T-helper 2 cell treated with Interferon-gamma antibody and Interleukin-4, amounts not matched to agents 5 μg/mL and 100 μg/mL, for 36 hours (primary cell): Measurements from ENCODE around the gene TNNI3.
"Not testable (repeated sequence)": the region's sequence is repeated elsewhere in the genome, so short reads cannot be mapped to it uniquely, and the experiment has no call there.

Experiments used
- DNase-seq: peaks from one replicate; pipeline ENCODE4 v3.0.0; 2021; ENCODE audit warnings: low spot score
- H3K27ac Mint-ChIP-seq: one replicate; pipeline ENCODE4 v1.8.0; 2021; ENCODE audit warnings: mild to moderate bottlenecking, mixed read lengths
- H3K27me3 Mint-ChIP-seq: one replicate; pipeline ENCODE4 v1.8.0; 2021; ENCODE audit warnings: low read depth, mixed read lengths
- H3K36me3 Mint-ChIP-seq: one replicate; pipeline ENCODE4 v1.8.0; 2021; ENCODE audit warnings: low read depth, mixed read lengths
- H3K4me1 Mint-ChIP-seq: one replicate; pipeline ENCODE4 v1.8.0; 2021; ENCODE audit warnings: low read depth, mixed read lengths
- H3K4me3 Mint-ChIP-seq: one replicate; pipeline ENCODE4 v1.8.0; 2022; ENCODE audit warnings: mild to moderate bottlenecking, moderate library complexity, mixed read lengths
- H3K9me3 Mint-ChIP-seq: one replicate; pipeline ENCODE4 v1.8.0; 2021; ENCODE audit warnings: mixed read lengths

Gene TNNI3

DNA sequence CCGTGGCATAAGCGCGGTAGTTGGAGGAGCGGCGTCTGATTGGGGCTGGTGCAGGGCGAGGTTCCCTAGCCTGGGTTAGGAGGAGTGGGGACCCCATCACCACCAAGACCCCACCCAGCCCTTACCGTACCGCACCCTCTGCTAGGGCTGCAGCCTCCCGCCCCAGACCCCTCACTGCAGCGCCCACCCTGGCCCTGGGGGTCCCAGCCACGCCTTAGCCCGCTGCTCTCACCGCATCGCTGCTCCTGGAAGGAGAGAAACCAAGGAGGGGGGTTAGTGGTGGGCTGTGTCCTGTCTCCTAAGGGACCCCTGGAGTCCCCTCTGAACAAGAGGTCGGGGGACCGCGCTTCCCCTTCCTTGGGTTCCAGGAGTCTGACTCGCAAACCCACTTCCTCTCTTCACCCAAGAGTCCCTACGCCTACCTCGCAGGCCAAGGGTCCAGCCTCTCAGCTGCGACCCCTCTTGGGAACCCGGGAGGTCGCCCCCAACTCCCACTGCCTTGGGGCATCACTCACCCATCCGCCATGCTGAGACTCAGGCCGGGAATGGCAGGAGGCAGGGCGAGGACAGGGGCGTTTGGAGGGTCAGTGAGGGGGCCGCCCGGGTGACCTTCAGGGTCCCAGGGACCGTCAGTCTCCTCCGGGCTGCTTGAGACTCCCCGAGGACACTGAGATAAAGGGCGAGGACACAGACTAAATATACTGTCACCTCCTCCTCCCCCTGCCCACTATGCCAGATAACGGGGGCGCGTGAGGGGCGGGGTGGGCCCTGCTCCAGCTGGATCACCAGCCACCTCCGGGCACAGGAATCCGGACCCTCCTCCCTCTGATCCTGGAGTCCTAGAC lies at the start of gene TNNI3:
Gene TNNI3 (minus strand): TSS at position 669 of the 845 bp plus-strand sequence. CDS start 143 bp downstream, at position 526.
- peaks cover under 1% of the 10 kb centered on the region for H3K9me3 Mint-ChIP-seq
- peaks cover 23% of the 10 kb centered on the region for H3K27me3 Mint-ChIP-seq
- H3K4me1 Mint-ChIP-seq = peaks cover 17% of the 10 kb centered on the region
- peak within 1 kb of the TSS; percentile 26 for H3K27ac Mint-ChIP-seq
- no peak within 1 kb of the TSS for H3K4me3 Mint-ChIP-seq
- no peak for DNase-seq
- H3K36me3 Mint-ChIP-seq = no peaks in the 10 kb centered on the region

DNA sequence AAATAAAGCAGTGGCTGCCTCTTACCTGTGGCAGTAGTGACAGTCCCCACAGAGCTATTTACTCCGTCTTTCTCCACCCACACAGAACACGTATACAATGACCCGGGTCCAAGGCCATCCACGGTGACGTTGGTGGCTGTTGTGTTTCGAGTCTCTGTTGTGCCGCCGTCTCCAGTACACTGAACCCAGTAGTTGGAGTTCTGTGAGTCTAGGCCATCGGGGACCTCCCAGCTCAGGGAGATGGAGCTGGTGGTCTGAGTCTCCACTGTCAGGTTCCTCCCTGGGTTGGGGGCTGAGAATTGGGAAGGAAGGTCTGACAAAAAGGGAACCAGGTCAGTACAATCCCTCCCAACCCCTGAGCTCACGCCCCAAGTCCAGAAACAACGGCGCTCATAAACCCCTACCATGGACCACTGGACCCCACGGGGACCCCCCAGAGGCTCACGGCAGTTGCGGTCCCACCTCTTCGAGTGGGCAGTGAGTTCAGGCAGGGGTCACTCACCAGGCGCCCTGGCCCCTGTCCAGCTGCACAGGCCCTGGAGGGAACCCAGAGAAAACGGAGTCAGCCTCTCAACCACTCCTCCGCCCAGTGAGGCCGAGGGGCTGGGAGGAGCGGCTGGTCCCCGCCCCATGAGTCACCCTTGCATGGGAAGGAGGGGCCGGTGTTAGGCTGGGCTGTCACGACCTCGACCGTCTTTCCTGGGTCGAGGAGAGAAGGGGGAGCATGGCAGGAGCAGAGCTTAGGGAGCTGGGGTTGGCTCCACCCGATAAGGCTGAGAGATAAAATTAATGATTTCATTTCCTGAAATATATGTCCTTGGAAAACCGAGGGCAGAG lies 49.4 kb upstream of the TNNI3 start:
- Mint-ChIP-seq H3K36me3 (no peaks in the 10 kb centered on the region), H3K9me3 (no peaks in the 10 kb centered on the region), H3K27ac (peak overlapping the region; percentile 22), H3K4me1 (peaks cover 2% of the 10 kb centered on the region), H3K27me3 (peaks cover 5% of the 10 kb centered on the region), H3K4me3 (peak overlapping the region; percentile 25)
- peak; percentile 48 for DNase-seq

DNA sequence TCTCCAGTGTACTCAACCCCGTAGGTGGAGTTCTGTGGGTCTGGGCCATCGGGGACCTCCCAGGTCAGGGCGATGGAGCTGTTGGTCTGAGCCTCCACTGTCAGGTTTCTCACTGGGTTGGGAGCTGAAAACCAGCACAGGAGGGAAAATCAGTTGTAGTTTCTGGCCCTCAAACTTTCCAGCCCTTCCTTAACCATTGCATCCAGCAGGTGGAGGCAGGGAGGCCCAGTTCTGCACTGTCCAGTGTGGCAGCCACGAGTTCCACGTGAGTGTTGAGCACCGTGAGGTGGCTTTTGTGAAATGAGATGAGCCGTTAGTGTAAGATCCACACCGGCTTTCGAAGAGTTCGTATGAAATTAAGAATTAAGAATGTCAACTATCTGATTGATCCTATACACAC lies 44.7 kb upstream of the TNNI3 start:
- not testable (repeated sequence) for H3K4me1 Mint-ChIP-seq, H3K27ac Mint-ChIP-seq, DNase-seq, H3K9me3 Mint-ChIP-seq, H3K36me3 Mint-ChIP-seq, H3K4me3 Mint-ChIP-seq, H3K27me3 Mint-ChIP-seq

DNA sequence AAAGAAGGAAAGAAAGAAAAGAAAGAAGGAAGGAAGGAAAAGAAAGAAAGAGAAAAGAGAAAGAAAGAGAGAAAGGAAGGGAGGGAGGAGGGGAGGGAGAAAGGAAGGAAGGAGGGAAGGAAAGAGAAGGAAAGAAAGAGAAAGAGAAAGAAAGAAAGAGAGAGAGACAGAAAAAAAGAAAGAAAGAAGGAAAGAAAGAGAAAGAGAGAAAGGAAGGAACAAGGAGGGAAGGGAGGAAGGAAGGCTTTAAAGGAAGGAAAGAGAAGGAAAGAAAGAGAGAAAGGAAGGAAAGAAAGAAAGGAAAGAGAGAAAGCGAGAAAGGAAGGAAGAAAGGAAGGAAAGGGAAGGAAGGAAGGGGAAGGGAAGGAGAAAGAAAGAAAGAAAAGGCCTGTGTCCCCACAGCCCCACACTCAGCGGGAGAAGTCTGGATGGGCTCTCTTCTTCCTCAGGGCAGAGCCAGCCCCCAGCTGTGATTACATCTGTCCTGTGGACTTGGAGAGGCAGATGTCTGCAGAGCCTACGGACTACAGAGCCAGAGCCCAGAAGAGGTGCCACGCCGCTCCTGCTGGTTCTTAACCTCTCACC lies 42.2 kb upstream of the TNNI3 start:
- Mint-ChIP-seq H3K27me3 (peaks cover 1% of the 10 kb centered on the region), H3K4me1 (no peaks in the 10 kb centered on the region), H3K27ac (no peak overlapping the region)

DNA sequence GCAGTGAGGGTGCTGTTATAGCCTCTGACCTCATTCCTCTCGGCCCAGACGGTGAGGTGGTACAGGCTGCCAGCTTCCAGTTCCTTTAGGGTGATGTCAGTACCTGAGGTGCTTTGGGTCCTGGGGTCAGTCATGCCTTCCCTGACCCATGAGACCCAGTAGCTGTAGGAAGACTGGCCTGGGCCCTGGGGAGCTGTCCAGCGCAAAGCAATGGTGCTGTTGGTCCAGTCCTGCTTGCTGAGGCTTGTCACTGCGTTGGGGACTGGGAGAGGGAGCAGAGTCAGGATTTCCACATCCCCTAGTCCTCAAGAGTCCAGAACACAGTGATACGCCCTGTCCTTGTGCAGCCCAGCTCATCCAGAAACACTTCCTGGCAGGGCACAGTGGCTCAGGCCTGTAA lies 41.1 kb upstream of the TNNI3 start:
- H3K27me3 Mint-ChIP-seq = no peaks in the 10 kb centered on the region

More for the DNA sequence above, 42.2 kb upstream of the TNNI3 start:
- Mint-ChIP-seq H3K36me3 (no peaks in the 10 kb centered on the region), H3K9me3 (no peaks in the 10 kb centered on the region), H3K4me3 (no peak overlapping the region)
- DNase-seq = no peak

DNA sequence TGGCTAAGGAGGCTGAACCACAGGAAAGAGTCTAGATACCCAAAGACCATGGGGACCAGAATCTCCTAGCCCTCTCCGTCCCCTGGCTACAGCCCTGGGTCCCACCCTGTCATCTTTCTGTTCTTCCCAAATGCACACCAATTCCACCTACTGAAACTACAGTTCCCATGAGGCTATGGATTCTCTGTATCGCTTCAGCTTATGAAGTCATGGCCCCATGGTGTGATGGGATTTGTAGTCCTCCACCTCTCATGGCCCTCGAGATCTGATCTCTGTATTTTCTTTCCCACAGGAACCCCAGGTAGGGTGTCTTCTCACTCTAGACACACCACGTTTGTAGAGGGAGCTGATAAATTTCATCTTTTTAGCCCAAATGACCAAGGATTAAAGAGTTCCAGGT lies 40.0 kb upstream of the TNNI3 start:
- no peaks in the 10 kb centered on the region for H3K27me3 Mint-ChIP-seq

More for the DNA sequence above, 41.1 kb upstream of the TNNI3 start:
- H3K4me3 Mint-ChIP-seq = no peak overlapping the region
- no peak for DNase-seq
- no peaks in the 10 kb centered on the region for H3K36me3 Mint-ChIP-seq
- no peak overlapping the region for H3K27ac Mint-ChIP-seq
- no peaks in the 10 kb centered on the region for H3K4me1 Mint-ChIP-seq
- H3K9me3 Mint-ChIP-seq = no peaks in the 10 kb centered on the region

DNA sequence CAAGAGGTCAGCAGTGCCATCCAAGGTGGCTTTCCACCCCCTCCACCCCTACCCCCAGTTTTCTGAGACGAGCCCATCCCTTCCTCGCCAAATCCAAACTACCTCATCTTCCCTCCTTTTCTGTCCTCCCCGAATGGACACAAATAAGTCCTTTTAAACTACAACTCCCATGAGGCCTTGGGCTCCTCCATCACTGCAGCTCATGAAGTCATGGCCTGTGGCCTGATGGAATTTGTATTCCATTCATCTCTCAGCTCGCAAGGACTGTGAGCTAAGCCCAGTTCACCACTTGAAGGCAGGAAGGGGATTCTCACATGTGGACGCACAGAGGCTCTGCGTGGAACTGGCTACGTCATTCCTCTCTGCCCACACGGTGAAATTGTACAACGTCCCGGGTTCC lies 39.3 kb upstream of the TNNI3 start:
- no peak overlapping the region for H3K27ac Mint-ChIP-seq
- no peak overlapping the region for H3K4me3 Mint-ChIP-seq
- no peak for DNase-seq
- H3K36me3 Mint-ChIP-seq = no peaks in the 10 kb centered on the region
- no peaks in the 10 kb centered on the region for H3K9me3 Mint-ChIP-seq
- H3K4me1 Mint-ChIP-seq = no peaks in the 10 kb centered on the region
- H3K27me3 Mint-ChIP-seq = no peaks in the 10 kb centered on the region

More for the DNA sequence above, 40.0 kb upstream of the TNNI3 start:
- H3K4me3 Mint-ChIP-seq = no peak overlapping the region
- no peak for DNase-seq
- no peaks in the 10 kb centered on the region for H3K4me1 Mint-ChIP-seq
- no peaks in the 10 kb centered on the region for H3K9me3 Mint-ChIP-seq
- no peaks in the 10 kb centered on the region for H3K36me3 Mint-ChIP-seq
- H3K27ac Mint-ChIP-seq = no peak overlapping the region

DNA sequence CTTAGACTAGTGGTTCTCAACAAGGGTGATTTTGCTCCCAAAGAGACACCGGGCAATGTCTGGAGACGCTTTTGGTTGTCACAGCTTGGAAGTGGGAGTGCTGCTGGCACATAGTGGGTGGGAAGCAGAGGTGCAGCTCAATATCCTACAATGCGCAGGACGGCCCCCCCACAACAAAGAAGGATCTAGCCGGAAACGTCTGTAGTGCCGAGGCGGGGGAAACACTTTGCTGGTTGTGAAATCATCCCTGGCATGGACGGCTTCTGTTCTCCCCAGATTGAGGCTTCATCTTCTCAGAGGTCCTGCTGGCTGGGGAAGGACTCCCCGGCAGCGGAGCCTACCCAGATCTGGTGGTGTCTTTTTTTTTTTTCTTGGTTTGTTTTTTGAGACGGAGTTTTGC lies 35.9 kb upstream of the TNNI3 start:
- no peaks in the 10 kb centered on the region for H3K9me3 Mint-ChIP-seq

DNA sequence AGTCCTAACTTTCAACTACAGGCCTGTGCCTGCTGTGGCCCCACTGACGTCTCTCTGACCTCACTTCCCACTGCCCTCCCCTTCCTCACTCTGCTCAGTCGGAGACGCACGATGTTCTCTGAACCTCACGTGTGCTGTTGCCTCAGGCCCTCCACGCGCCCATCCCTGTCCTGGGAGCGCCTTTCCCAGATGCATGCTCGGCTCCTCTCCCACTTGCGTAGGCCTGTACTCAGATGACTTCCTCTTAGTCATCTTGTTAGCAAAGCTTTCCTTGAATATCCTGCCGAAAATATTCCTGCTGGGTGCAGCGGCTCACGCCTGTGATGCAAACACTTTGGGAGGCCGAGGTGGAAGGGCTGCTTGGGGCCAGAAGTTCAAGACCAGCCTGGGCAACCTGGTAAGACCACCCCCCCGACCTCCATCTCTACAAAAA lies 31.9 kb upstream of the TNNI3 start:
- no peak for DNase-seq
- H3K4me3 Mint-ChIP-seq = no peak overlapping the region
- H3K27ac Mint-ChIP-seq = no peak overlapping the region
- no peaks in the 10 kb centered on the region for H3K9me3 Mint-ChIP-seq
- peaks cover 6% of the 10 kb centered on the region for H3K4me1 Mint-ChIP-seq
- no peaks in the 10 kb centered on the region for H3K27me3 Mint-ChIP-seq
- no peaks in the 10 kb centered on the region for H3K36me3 Mint-ChIP-seq

More for the DNA sequence above, 35.9 kb upstream of the TNNI3 start:
- Mint-ChIP-seq H3K4me1 (peaks cover 4% of the 10 kb centered on the region), H3K27me3 (no peaks in the 10 kb centered on the region), H3K27ac (no peak overlapping the region), H3K36me3 (no peaks in the 10 kb centered on the region), H3K4me3 (no peak overlapping the region)
- DNase-seq = no peak

DNA sequence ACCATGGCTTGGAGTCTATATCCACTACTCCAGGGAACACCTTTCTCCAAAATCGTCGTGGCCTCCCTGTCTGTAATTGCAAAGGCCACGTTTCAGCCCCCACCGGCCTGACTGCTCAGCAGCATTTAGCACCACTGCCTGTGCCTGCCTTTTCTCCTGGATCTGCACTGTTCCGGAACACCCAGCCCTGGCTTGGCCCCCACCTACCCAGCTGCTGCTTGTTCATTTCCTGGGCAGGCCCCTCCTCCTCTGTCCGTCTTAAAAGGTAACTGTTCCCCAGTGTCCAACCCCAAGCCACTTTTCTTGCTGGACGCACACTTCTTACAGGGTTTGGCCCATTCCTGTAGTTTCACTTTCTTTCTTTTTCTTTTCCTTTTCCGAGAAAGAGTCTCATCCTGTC lies 31.1 kb upstream of the TNNI3 start:
- Mint-ChIP-seq H3K36me3 (no peaks in the 10 kb centered on the region), H3K4me3 (peak overlapping the region; percentile 45), H3K9me3 (no peaks in the 10 kb centered on the region), H3K27me3 (no peaks in the 10 kb centered on the region), H3K4me1 (peaks cover 6% of the 10 kb centered on the region), H3K27ac (no peak overlapping the region)
- DNase-seq = no peak

DNA sequence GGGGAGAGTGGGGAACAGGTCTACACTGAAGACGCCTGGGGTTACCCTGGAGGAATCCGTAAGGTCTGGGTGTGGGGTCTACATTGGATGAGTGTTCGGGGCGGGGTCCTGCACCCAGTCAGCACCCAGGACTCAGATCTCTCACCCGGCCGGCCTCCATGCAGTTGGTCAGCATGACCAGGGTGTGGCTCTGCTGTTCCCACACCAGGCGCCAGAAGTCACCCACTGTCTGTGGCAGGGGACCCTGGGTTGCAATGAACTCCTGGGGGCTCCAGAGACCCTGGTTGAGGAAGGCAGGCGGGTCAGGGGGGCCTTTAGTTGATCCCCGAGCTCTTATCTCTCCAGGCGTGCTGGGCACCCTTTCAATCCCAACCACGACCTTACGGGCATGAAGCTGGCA lies 28.5 kb upstream of the TNNI3 start:
- H3K4me3 Mint-ChIP-seq = no peak overlapping the region
- no peaks in the 10 kb centered on the region for H3K36me3 Mint-ChIP-seq
- peaks cover 6% of the 10 kb centered on the region for H3K4me1 Mint-ChIP-seq
- DNase-seq = no peak
- H3K9me3 Mint-ChIP-seq = no peaks in the 10 kb centered on the region
- no peak overlapping the region for H3K27ac Mint-ChIP-seq
- peaks cover under 1% of the 10 kb centered on the region for H3K27me3 Mint-ChIP-seq

DNA sequence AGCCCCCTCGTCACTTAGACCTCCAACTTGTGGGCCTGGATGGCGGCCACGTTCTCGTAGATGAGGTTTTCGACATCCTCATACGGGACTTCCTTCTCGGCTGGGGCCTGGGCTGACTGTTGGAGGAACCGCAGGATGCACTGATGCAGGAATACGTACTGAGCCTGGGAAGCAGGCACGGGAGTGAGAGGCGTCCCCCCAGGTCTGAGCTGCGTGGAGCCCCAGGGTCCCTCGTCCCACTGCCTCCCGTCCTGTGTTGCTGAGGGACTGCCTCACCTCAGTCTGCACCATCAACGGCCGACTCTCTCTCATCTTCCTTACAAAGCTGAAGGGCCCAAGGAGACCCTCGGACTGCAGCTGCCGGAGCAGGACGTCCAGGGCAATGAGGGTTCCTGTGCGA lies 24.2 kb upstream of the TNNI3 start:
- H3K4me3 Mint-ChIP-seq = no peak overlapping the region
- H3K9me3 Mint-ChIP-seq = no peaks in the 10 kb centered on the region
- peaks cover 24% of the 10 kb centered on the region for H3K27me3 Mint-ChIP-seq

DNA sequence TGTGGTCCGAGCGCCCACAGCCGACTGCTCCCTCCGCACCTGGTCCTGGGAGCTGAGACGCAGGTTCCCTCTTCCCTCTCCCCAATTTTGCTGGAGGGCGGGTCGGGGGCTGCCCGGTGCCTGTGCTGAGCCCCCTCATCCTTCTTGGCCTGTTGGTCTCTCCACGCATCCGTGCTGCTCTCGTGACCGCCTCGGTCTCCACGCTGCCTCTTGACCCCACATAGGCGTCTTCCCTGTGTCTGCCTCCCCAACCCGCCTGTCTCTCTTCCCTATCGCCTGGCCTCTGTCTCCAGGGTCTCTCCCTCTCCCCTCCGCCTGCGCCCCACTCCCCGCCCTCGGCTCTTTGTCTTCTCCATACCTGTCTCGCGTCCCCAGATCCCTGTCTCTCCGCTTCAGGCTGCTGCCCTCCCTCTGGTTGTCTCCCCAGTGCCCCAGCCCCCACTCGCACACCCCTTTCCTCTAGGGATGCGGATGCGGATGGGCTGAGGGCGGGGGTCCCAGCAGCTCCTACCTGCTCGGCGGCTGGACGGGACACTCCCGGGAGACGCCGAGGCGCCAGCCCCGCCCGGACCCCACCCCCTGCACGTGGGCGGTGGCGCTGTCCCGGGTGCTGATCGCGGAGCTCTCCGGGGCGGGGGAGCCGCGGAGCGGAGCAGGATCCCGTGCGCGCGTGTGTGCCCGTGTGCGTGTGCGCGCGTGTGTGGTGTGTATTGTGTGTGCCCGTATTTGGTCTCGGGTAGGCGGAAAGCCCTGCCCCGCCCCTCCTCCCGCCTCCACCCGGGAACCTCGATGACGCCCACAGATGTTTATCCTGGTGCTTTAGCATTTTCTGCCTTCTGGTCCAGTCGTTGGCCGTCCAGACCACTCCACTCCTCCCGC lies 22.3 kb upstream of the TNNI3 start, which contains the start of gene SYT5:
Gene SYT5 (minus strand): TSS at position 684 of the 879 bp plus-strand sequence. CDS start 1,248 bp downstream, outside the sequence.
- Mint-ChIP-seq H3K4me3 (peak within 1 kb of the TSS; percentile 77), H3K27ac (peak within 1 kb of the TSS; percentile 67), H3K36me3 (no peaks in the 10 kb centered on the region), H3K4me1 (peaks cover 10% of the 10 kb centered on the region), H3K27me3 (peaks cover 33% of the 10 kb centered on the region), H3K9me3 (no peaks in the 10 kb centered on the region)
- peak; percentile 71 for DNase-seq

More for the DNA sequence above, 24.2 kb upstream of the TNNI3 start:
- Mint-ChIP-seq H3K36me3 (no peaks in the 10 kb centered on the region), H3K4me1 (peaks cover 10% of the 10 kb centered on the region), H3K27ac (no peak overlapping the region)
- no peak for DNase-seq
